GM10266 (cell line): Measurements from ENCODE around the gene PPP1R3F.

ENCODE experiments used
- DNase-seq: peaks from one replicate; pipeline ENCODE4 v3.0.0; 2012; ENCODE audit errors: extremely low spot score
- TF ChIP-seq, protein P1 (sequence below): IDR thresholded peaks from 2 replicates; pipeline ENCODE4 v1.5.1; 2012; ENCODE audit warnings: mild to moderate bottlenecking, low read depth; ENCODE audit not compliant: control insufficient read depth, insufficient read depth; ENCODE audit errors: missing control alignments

Gene PPP1R3F

DNA sequence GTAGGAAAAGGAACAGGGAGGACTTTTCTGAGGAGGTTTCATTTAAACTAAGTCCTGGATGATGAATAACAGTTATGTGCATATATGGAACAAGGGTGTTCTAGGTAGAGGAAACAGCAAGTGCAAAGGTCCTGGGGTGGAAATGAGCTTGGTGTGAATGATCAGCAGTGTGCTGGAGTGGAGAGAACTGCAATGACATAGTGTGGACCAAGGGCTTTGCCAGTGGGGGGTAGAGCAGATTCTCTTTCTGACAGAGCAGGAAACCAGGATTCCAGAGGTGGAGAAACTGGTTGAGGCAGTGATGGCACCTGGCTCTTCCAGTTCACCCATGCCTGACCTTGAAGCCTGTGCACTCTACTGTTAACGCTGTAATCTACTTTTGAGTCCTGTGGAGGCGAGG lies 1.7 kb downstream of the PPP1R3F start:
- DNase-seq: no peak
- TF ChIP-seq, protein P1, sequence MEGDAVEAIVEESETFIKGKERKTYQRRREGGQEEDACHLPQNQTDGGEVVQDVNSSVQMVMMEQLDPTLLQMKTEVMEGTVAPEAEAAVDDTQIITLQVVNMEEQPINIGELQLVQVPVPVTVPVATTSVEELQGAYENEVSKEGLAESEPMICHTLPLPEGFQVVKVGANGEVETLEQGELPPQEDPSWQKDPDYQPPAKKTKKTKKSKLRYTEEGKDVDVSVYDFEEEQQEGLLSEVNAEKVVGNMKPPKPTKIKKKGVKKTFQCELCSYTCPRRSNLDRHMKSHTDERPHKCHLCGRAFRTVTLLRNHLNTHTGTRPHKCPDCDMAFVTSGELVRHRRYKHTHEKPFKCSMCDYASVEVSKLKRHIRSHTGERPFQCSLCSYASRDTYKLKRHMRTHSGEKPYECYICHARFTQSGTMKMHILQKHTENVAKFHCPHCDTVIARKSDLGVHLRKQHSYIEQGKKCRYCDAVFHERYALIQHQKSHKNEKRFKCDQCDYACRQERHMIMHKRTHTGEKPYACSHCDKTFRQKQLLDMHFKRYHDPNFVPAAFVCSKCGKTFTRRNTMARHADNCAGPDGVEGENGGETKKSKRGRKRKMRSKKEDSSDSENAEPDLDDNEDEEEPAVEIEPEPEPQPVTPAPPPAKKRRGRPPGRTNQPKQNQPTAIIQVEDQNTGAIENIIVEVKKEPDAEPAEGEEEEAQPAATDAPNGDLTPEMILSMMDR: no peak

DNA sequence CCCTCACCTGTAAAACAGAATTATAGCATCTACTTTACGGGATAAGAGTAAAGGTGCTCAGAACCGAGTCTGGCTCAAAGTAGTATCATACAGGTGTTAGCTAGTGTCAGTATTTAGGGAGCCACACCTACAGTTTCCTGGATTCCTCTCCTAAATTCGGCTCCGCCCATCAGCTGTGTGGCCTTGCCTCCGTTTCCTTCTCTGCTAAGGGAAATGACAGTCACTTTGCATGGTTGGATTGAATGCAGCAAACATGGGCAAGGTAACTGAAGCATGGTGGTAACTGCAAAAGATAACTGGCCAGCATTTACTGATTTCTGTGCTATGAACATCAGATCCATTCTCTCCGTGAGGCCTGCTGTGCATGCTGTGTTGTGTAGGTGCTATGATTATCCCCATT lies 2.8 kb downstream of the PPP1R3F start:
- DNase-seq: no peak

DNA sequence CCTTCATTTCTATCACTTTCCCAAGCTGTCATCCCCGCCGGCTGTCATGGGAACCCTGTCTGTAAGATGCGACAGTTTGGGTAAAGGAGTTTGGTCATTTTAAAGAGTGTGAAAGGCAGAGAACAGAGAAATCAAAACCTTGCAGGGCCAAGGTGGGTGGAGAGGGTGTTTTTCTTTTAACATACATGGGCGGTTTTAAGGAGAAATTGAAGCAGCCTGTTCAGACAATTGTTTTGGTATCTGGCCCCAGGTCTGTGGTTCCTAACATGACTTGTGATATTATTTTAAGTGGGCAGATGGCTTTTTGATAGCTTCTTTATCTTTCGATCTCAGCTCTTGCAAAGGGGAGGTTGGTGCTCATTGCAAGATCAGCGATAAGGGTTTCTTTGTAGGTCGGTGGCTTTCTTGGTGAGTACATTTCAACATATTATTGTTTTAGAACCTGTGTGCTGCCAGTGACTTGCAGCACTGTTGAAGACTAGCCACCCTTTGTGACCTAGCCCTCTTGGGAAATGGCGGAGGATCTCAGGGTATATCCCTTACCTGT lies 3.7 kb downstream of the PPP1R3F start:
- no peak for DNase-seq

More for the DNA sequence above, 2.8 kb downstream of the PPP1R3F start:
- TF ChIP-seq, protein P1: no peak

DNA sequence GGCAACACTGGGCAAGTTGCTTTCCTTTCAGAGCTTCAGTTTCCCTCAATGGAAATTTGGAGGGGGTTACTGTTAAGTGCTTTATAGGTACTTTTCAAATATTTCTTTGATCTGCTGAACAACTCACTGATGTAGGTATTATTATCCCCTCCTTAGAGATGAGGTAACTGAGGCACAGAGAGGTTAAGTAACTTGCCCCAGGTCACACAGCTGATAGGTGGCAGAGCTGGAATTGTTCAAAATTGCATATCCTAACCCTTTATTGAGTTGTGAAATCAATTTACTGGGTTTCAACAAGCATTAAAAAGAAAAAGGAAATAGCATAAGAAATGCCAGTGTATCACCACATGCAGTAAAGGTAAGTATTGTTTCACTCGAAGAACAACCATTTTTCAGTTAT lies 6.6 kb downstream of the PPP1R3F start:
- TF ChIP-seq, protein P1: no peak
- no peak for DNase-seq

More for the DNA sequence above, 3.7 kb downstream of the PPP1R3F start:
- TF ChIP-seq, protein P1: no peak

DNA sequence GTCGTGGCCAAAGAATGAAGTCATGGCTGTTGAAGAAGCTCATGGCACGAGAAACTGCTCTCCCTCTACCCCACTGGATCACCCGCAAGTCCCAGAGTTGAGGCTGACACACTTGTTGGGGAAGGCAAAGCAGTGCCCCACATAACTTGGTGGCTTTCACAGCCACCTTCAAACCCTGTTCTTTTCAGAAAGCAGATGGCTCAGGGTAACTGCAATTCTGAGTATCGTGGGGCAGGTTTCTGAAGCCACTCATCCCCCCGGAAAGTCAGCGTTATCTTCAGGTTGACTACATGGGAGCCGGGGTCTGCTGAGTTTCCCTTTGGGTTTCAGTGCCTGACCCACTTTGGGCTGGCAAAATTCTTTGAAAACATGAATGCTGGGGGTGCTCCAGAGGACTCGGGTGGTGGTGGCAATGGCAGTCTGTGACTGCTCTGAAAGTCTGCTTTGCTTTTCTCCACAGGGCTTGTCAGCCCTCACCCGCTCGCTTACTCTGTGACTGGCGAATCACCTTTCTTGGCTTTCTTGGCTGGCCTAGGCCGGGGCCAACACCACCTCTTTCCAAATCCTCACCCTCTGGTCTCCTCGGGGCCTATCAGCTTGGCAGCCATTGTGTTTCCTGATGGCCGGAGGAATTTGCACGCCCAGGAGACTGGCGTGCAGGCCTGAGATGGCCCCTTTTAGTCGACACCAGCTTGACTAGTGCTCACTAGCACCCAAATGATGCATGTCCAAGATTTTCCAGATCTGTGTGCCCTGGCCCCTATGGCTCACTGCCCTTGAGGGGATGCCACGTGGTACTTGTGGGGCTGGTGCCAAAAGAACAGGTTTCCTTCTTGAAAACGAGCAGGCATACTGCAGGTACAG lies 7.3 kb downstream of the PPP1R3F start:
- TF ChIP-seq, protein P1: no peak
- no peak for DNase-seq

DNA sequence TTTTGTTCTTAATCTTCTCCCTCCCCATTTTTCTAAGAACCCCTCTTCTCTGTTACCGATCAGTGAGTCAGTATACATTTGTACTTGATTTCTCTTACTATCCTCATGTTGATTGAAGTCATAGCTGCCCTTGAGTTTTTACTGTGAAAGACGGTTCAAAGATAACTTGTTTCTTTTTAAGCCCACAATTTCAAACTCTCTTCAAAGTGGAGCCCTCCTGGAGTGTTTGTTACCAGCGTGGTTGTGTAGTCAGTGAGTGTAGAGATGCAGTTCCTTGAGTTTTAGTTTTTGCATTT lies 7.9 kb downstream of the PPP1R3F start:
- TF ChIP-seq, protein P1: no peak
- no peak for DNase-seq

DNA sequence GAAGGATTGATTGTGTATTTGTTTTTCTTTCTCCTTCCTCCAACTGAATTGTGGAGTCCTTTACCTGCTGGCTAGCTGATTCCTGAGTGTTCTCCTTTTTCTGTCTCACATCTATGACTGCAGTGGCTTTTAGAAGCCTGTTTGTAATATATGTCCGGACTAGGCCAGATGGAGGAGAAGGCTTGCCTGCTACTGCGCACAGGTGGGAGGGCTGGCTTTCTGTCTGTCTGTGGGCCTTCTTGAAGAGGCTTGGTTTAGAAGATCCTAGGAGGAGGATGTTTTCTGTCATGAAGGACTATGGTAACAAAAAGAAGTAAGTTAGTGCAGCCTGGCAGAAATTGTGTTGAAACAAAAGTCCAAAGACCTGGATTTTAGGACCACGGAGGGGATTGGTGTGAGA lies 8.5 kb downstream of the PPP1R3F start:
- TF ChIP-seq, protein P1: no peak
- DNase-seq: no peak
